H9 (cell line): ENCODE results near the gene LRRC61. TPM values are rescaled to one million over a fixed set of nuclear protein-coding genes. Genes with fewer than 3 reads are reported as not detected.

ENCODE experiments used
- DNase-seq: peaks from one replicate; pipeline ENCODE4 v3.0.0-alpha.2; 2017
- H2AFZ ChIP-seq: one replicate; pipeline ENCODE4 v1.6.1; 2013; ENCODE audit warnings: mild to moderate bottlenecking, low read length, control low read depth, moderate library complexity
- H2AK5ac ChIP-seq: 2 replicates; pipeline ENCODE4 v1.6.1; 2013; ENCODE audit warnings: low read length, control low read depth, mixed read lengths; ENCODE audit not compliant: insufficient read length
- H2BK120ac ChIP-seq: one replicate; pipeline ENCODE4 v1.6.1; 2013; ENCODE audit warnings: low read depth, mild to moderate bottlenecking, low read length, control low read depth, inconsistent platforms; ENCODE audit not compliant: poor library complexity, severe bottlenecking
- H2BK12ac ChIP-seq: 2 replicates; pipeline ENCODE4 v1.6.1; 2013; ENCODE audit warnings: low read length, control low read depth, mixed read lengths, low read depth; ENCODE audit not compliant: insufficient read length
- H2BK15ac ChIP-seq: 2 replicates; pipeline ENCODE4 v1.6.1; 2013; ENCODE audit warnings: low read depth, low read length, control low read depth
- H2BK20ac ChIP-seq: one replicate; pipeline ENCODE4 v1.6.1; 2013; ENCODE audit warnings: low read depth, mild to moderate bottlenecking, low read length, control low read depth, inconsistent platforms; ENCODE audit not compliant: poor library complexity, severe bottlenecking
- H2BK5ac ChIP-seq: 2 replicates; pipeline ENCODE4 v1.6.1; 2013; ENCODE audit warnings: low read length, control low read depth, mixed read lengths; ENCODE audit not compliant: insufficient read length
- H3K14ac ChIP-seq: 2 replicates; pipeline ENCODE4 v1.6.1; 2013; ENCODE audit warnings: low read length, control low read depth; ENCODE audit not compliant: insufficient read depth
- H3K18ac ChIP-seq: 2 replicates; pipeline ENCODE4 v1.6.1; 2013; ENCODE audit warnings: low read depth, mild to moderate bottlenecking, mixed read lengths, low read length, control low read depth; ENCODE audit not compliant: insufficient read length
- H3K23ac ChIP-seq: 2 replicates; pipeline ENCODE4 v1.6.1; 2013; ENCODE audit warnings: low read length, control low read depth, mixed read lengths, low read depth; ENCODE audit not compliant: insufficient read length
- H3K23me2 ChIP-seq: 2 replicates; pipeline ENCODE4 v1.6.1; 2013; ENCODE audit warnings: low read depth, mild to moderate bottlenecking, mixed read lengths, low read length, control low read depth; ENCODE audit not compliant: insufficient read length, poor library complexity, severe bottlenecking
- H3K27ac ChIP-seq: 2 replicates; pipeline ENCODE4 v1.5.1; 2013; ENCODE audit warnings: low read length, control low read depth, mixed read lengths, low read depth; ENCODE audit not compliant: insufficient read length
- H3K27me3 ChIP-seq: 2 replicates; pipeline ENCODE4 v1.6.1; 2013; ENCODE audit warnings: low read length, control low read depth, inconsistent platforms; ENCODE audit not compliant: insufficient read depth
- H3K4ac ChIP-seq: 2 replicates; pipeline ENCODE4 v1.6.1; 2013; ENCODE audit warnings: low read depth, mild to moderate bottlenecking, control low read depth, inconsistent platforms, low read length, moderate library complexity
- H3K4me1 ChIP-seq: 2 replicates; pipeline ENCODE4 v1.6.1; 2013; ENCODE audit warnings: low read length, control low read depth, inconsistent platforms; ENCODE audit not compliant: insufficient read depth
- H3K4me2 ChIP-seq: 2 replicates; pipeline ENCODE4 v1.6.1; 2013; ENCODE audit warnings: low read length, control low read depth, mixed read lengths; ENCODE audit not compliant: insufficient read length, insufficient read depth
- H3K56ac ChIP-seq: 2 replicates; pipeline ENCODE4 v1.6.1; 2013; ENCODE audit warnings: low read depth, mild to moderate bottlenecking, mixed read lengths, low read length, control low read depth; ENCODE audit not compliant: insufficient read length
- H3K79me1 ChIP-seq: 2 replicates; pipeline ENCODE4 v1.6.1; 2013; ENCODE audit warnings: low read depth, mild to moderate bottlenecking, moderate library complexity, low read length, control low read depth, inconsistent platforms; ENCODE audit not compliant: insufficient read depth, poor library complexity, severe bottlenecking
- H3K79me2 ChIP-seq: 2 replicates; pipeline ENCODE4 v1.6.1; 2013; ENCODE audit warnings: low read length, control low read depth, inconsistent platforms; ENCODE audit not compliant: insufficient read depth
- H3K9ac ChIP-seq: 2 replicates; pipeline ENCODE4 v1.6.1; 2013; ENCODE audit warnings: low read length, control low read depth, mixed read lengths; ENCODE audit not compliant: insufficient read length; ENCODE audit errors: extremely low read depth
- H3K9me3 ChIP-seq: one replicate; pipeline ENCODE4 v1.6.1; 2013; ENCODE audit warnings: low read depth, low read length, inconsistent platforms; ENCODE audit not compliant: control insufficient read depth
- H3T11ph ChIP-seq: one replicate; pipeline ENCODE4 v1.6.1; 2013; ENCODE audit warnings: mild to moderate bottlenecking, low read length, control low read depth, inconsistent platforms
- H4K20me1 ChIP-seq: one replicate; pipeline ENCODE4 v1.6.1; 2013; ENCODE audit not compliant: control insufficient read depth, insufficient read length, insufficient read depth
- H4K5ac ChIP-seq: 2 replicates; pipeline ENCODE4 v1.6.1; 2013; ENCODE audit warnings: low read depth, mild to moderate bottlenecking, mixed read lengths, low read length, control low read depth; ENCODE audit not compliant: insufficient read length
- H4K8ac ChIP-seq: replicated peaks from 2 replicates; pipeline ENCODE4 v1.6.1; 2013; ENCODE audit warnings: low read length, control low read depth, mixed read lengths, low read depth; ENCODE audit not compliant: insufficient read length
- H4K91ac ChIP-seq: 2 replicates; pipeline ENCODE4 v1.6.1; 2013; ENCODE audit warnings: low read depth, mild to moderate bottlenecking, moderate library complexity, mixed read lengths, low read length, control low read depth; ENCODE audit not compliant: insufficient read length
- H3K27ac Mint-ChIP-seq, 3 experiments: 2 replicates in 2 of 3; 3 replicates in 1 of 3; pipeline ENCODE4 v1.8.0; 2020 to 2021; ENCODE audit warnings: mixed read lengths in 3 of 3, mild to moderate bottlenecking in 1 of 3, moderate library complexity in 1 of 3
- H3K27me3 Mint-ChIP-seq: 2 replicates; pipeline ENCODE4 v1.8.0; 2021; ENCODE audit warnings: low read depth, mild to moderate bottlenecking, moderate library complexity, mixed read lengths
- H3K36me3 Mint-ChIP-seq, 3 experiments: 2 replicates in 2 of 3; 3 replicates in 1 of 3; pipeline ENCODE4 v1.8.0; 2020 to 2021; ENCODE audit warnings: low read depth in 3 of 3, mixed read lengths in 3 of 3; ENCODE audit not compliant: insufficient read depth in 1 of 3
- H3K4me1 Mint-ChIP-seq, 2 experiments: 2 replicates each; pipeline ENCODE4 v1.8.0; 2020; ENCODE audit warnings: mixed read lengths in 2 of 2
- H3K4me3 Mint-ChIP-seq, 2 experiments: 2 replicates in 1 of 2; 3 replicates in 1 of 2; pipeline ENCODE4 v1.8.0; 2020 to 2021; ENCODE audit warnings: mild to moderate bottlenecking in 2 of 2, mixed read lengths in 2 of 2, moderate library complexity in 1 of 2
- H3K9me3 Mint-ChIP-seq, 2 experiments: 2 replicates in 1 of 2; 3 replicates in 1 of 2; pipeline ENCODE4 v1.8.0; 2020; ENCODE audit warnings: mild to moderate bottlenecking in 2 of 2, mixed read lengths in 2 of 2, moderate library complexity in 1 of 2
- WGBS: extraction: QIAGEN DNeasy Blood & Tissue Kit; methylation state at CpG from one replicate; pipeline ENCODE4 v1.1.7; 2013; ENCODE audit warnings: missing lambda C conversion rate, low lambda C conversion rate, mixed read lengths; ENCODE audit not compliant: insufficient read length; ENCODE audit errors: extremely low coverage; 5-methylcytosine and 5-hydroxymethylcytosine counted together
- total RNA-seq: library from RNA; stranded (reverse); gene quantifications from 2 replicates; pipeline ENCODE4 v1.2.1, GENCODE V29; 2021
- TF ChIP-seq, protein P1 (sequence below): fragments of 200-600 bp; sonication (generic); conservative IDR thresholded peaks from 3 replicates; pipeline ENCODE4 v1.8.0; 2021; ENCODE audit warnings: antibody characterized with exemption, mild to moderate bottlenecking

Gene LRRC61
- total RNA-seq, 1 experiment from 2014 or later = 24.4 TPM

- H3K27me3 Mint-ChIP-seq = peaks cover 1% of the 10 kb centered on the region
- H4K20me1 ChIP-seq = no peaks in the 10 kb centered on the region
- TF ChIP-seq, protein P1, sequence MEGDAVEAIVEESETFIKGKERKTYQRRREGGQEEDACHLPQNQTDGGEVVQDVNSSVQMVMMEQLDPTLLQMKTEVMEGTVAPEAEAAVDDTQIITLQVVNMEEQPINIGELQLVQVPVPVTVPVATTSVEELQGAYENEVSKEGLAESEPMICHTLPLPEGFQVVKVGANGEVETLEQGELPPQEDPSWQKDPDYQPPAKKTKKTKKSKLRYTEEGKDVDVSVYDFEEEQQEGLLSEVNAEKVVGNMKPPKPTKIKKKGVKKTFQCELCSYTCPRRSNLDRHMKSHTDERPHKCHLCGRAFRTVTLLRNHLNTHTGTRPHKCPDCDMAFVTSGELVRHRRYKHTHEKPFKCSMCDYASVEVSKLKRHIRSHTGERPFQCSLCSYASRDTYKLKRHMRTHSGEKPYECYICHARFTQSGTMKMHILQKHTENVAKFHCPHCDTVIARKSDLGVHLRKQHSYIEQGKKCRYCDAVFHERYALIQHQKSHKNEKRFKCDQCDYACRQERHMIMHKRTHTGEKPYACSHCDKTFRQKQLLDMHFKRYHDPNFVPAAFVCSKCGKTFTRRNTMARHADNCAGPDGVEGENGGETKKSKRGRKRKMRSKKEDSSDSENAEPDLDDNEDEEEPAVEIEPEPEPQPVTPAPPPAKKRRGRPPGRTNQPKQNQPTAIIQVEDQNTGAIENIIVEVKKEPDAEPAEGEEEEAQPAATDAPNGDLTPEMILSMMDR = no peak
- H3K4me2 ChIP-seq = no peak overlapping the region
- H3K79me2 ChIP-seq = no peaks in the 10 kb centered on the region
- H3K79me1 ChIP-seq = no peaks in the 10 kb centered on the region
- no peak overlapping the region for H3K18ac ChIP-seq
- no peak overlapping the region for H2AK5ac ChIP-seq
- H3K14ac ChIP-seq = no peak overlapping the region
- no peak for DNase-seq
- peaks cover 0 to 4% (median 0%) of the 10 kb centered on the region in 3 experiments; a peak in 1 of 7 replicates for H3K36me3 Mint-ChIP-seq
- peaks cover 43 to 44% of the 10 kb centered on the region in 2 experiments for H3K4me1 Mint-ChIP-seq
- no peak overlapping the region for H2BK20ac ChIP-seq
- no peaks in the 10 kb centered on the region for H3K4me1 ChIP-seq
- H2AFZ ChIP-seq = no peak overlapping the region
- no peak overlapping the region for H3K27ac Mint-ChIP-seq
- no peak overlapping the region for H3K23ac ChIP-seq
- H3K9me3 Mint-ChIP-seq = peaks cover 4 to 7% of the 10 kb centered on the region in 2 experiments; a peak in 3 of 5 replicates
- no peaks in the 10 kb centered on the region for H3K9me3 ChIP-seq
- no peak overlapping the region for H2BK120ac ChIP-seq
- H4K5ac ChIP-seq = no peak overlapping the region
- H2BK15ac ChIP-seq = no peak overlapping the region
- H2BK12ac ChIP-seq = no peak overlapping the region
- H3K56ac ChIP-seq = no peak overlapping the region
- H3T11ph ChIP-seq = no peak overlapping the region
- H3K27me3 ChIP-seq = no peaks in the 10 kb centered on the region
- no peak overlapping the region for H2BK5ac ChIP-seq
- H4K91ac ChIP-seq = no peak overlapping the region
- H3K23me2 ChIP-seq = peaks cover 6% of the 10 kb centered on the region
- H3K4me3 Mint-ChIP-seq = no peak overlapping the region; a peak in 1 of 5 replicates
- H4K8ac ChIP-seq = no peak overlapping the region
- WGBS = no CpG with 5 or more reads among the region's 4 CpGs
- H3K4ac ChIP-seq = no peak overlapping the region
- no peak overlapping the region for H3K9ac ChIP-seq
- H3K27ac ChIP-seq = no peak overlapping the region
Observed at GRCh38 chr7:150363370-150363769, 40.2 kb downstream of the LRRC61 start.
